K562 (cell line): ENCODE results near the gene POC1B. TPM values are rescaled to one million over a fixed set of nuclear protein-coding genes. Genes with fewer than 3 reads are reported as not detected.

Experiments used
- ATAC-seq: fragments of 200-7000 bp; cut with Tn5 transposase; 3 replicates; pipeline ENCODE4 v1.9.1; 2020; ENCODE audit warnings: moderate library complexity
- BruUV-seq: library from RNA; stranded (reverse); fragments of 400-500 nt; replicated peaks from 2 replicates; lab custom pipeline; 2021; lab: Mats Ljungman, UMichigan
- CTCF ChIA-PET: fragments of 300-600 bp; formaldehyde crosslinking; extraction: SDS; loops from one replicate; lab custom pipeline; 2021; ENCODE audit warnings: low intra/inter-chr PET ratio; lab: Yijun Ruan, JAX
- POLR2A ChIA-PET: fragments of 300-600, 350-650 bp; sonication (Branson Sonifier 250); formaldehyde crosslinking; extraction: SDS; loops from one replicate; lab custom pipeline; 2021; ENCODE audit warnings: antibody characterized with exemption, inconsistent platforms; lab: Yijun Ruan, JAX
- DNase-seq, 4 experiments: peaks; one replicate each; pipeline versions ENCODE4 v3.0.0 to v3.0.0-alpha.2; 2011 to 2018; ENCODE audit warnings: low spot score in 3 of 4, mixed read lengths in 3 of 4; ENCODE audit errors: extremely low read depth in 1 of 4
- FAIRE-seq: peaks from 2 replicates; lab custom pipeline; 2011; peaks lifted over from hg19 to GRCh38; lab: Jason Lieb, UNC
- H2AFZ ChIP-seq: 2 replicates; pipeline ENCODE4 v1.6.0; 2011; ENCODE audit warnings: low read depth, low read length, control low read depth, inconsistent platforms
- H3K27ac ChIP-seq: fragments of 200-600 bp; 3 replicates; pipeline ENCODE4 v1.8.0; 2011; ENCODE audit warnings: low read depth, mild to moderate bottlenecking, control low read depth, inconsistent platforms, low read length, moderate library complexity, mixed read lengths; ENCODE audit errors: extremely low read depth
- H3K27me3 ChIP-seq, 2 experiments: fragments of 300-600 bp in 1 of 2; 2 replicates in 1 of 2; 3 replicates in 1 of 2; pipeline versions ENCODE4 v1.6.0 to v1.8.0; 2011; ENCODE audit warnings: inconsistent platforms in 2 of 2, low read length in 2 of 2, mild to moderate bottlenecking in 1 of 2, mixed read lengths in 1 of 2, moderate library complexity in 1 of 2; ENCODE audit not compliant: control insufficient read depth in 2 of 2, insufficient read depth in 2 of 2
- H3K36me3 ChIP-seq: fragments of 300-600 bp; 3 replicates; pipeline ENCODE4 v1.8.0; 2011; ENCODE audit warnings: mild to moderate bottlenecking, low read length, inconsistent platforms; ENCODE audit not compliant: control insufficient read depth, insufficient read depth
- H3K4me1 ChIP-seq, 2 experiments: fragments of 200-600 bp in 1 of 2; replicated peaks in 1 of 2; 2 replicates in 1 of 2; 3 replicates in 1 of 2; pipeline versions ENCODE4 v1.5.1 to v1.8.0; 2011; ENCODE audit warnings: inconsistent platforms in 2 of 2, low read length in 2 of 2, mild to moderate bottlenecking in 1 of 2, mixed read lengths in 1 of 2, moderate library complexity in 1 of 2; ENCODE audit not compliant: control insufficient read depth in 2 of 2, insufficient read depth in 2 of 2
- H3K4me2 ChIP-seq: 2 replicates; pipeline ENCODE4 v1.6.1; 2011; ENCODE audit warnings: low read length, control low read depth, inconsistent platforms, mixed read lengths; ENCODE audit not compliant: insufficient read depth
- H3K4me3 ChIP-seq: fragments of 200-600 bp; sonication (generic), shearing (Covaris generic); 2 replicates; pipeline ENCODE4 v1.5.1; 2016; ENCODE audit warnings: control low read depth, inconsistent platforms
- H3K79me2 ChIP-seq: fragments of 200-600 bp; 3 replicates; pipeline ENCODE4 v1.8.0; 2011; ENCODE audit warnings: low read length, inconsistent platforms; ENCODE audit not compliant: control insufficient read depth, insufficient read depth
- H3K9ac ChIP-seq, 2 experiments: 2 replicates each; pipeline versions ENCODE4 v1.6.0 to v1.6.1; 2011; ENCODE audit warnings: low read depth in 2 of 2, low read length in 2 of 2, control low read depth in 1 of 2, inconsistent platforms in 1 of 2, mild to moderate bottlenecking in 1 of 2, mixed read lengths in 1 of 2; ENCODE audit not compliant: insufficient read depth in 1 of 2
- H3K9me1 ChIP-seq: one replicate; pipeline ENCODE4 v1.6.0; 2011; ENCODE audit warnings: inconsistent platforms, mild to moderate bottlenecking, low read length, moderate library complexity; ENCODE audit not compliant: control insufficient read depth, insufficient read depth
- H3K9me3 ChIP-seq: replicated peaks from 2 replicates; pipeline ENCODE4 v1.5.1; 2011; ENCODE audit warnings: low read depth, low read length, inconsistent platforms; ENCODE audit not compliant: control insufficient read depth, insufficient read depth
- H4K20me1 ChIP-seq: replicated peaks from 2 replicates; pipeline ENCODE4 v1.6.1; 2011; ENCODE audit warnings: low read length, inconsistent platforms, mixed read lengths; ENCODE audit not compliant: control insufficient read depth, insufficient read depth
- CHAMP1 ChIP-seq: fragments of 450-650 bp; IDR thresholded peaks from 2 replicates; pipeline ENCODE4 v1.6.1; 2016; ENCODE audit warnings: mild to moderate bottlenecking
- CSDE1 ChIP-seq, 2 experiments: fragments of 450-650 bp; IDR thresholded peaks; 2 replicates each; pipeline ENCODE4 v1.6.1; 2016; ENCODE audit warnings: mild to moderate bottlenecking in 1 of 2
- HOMEZ ChIP-seq: fragments of 250-450 bp; sonication (Bioruptor Pico); IDR thresholded peaks from 2 replicates; pipeline ENCODE4 v1.4.0; 2020; ENCODE audit warnings: mild to moderate bottlenecking, moderate library complexity
- HSF4 ChIP-seq: fragments of 250-450 bp; sonication (Bioruptor Pico); IDR thresholded peaks from 2 replicates; pipeline ENCODE4 v2.1.2; 2022; ENCODE audit warnings: mild to moderate bottlenecking, moderate library complexity, borderline replicate concordance
- IRF2 ChIP-seq: sonication (generic); formaldehyde crosslinking; IDR thresholded peaks from 2 replicates; pipeline ENCODE4 v1.8.1; 2022; ENCODE audit warnings: mild to moderate bottlenecking, missing genetic modification reagents
- LCOR ChIP-seq: sonication (generic); formaldehyde crosslinking; IDR thresholded peaks from 2 replicates; pipeline ENCODE4 v1.8.0; 2022; ENCODE audit warnings: mild to moderate bottlenecking, missing genetic modification reagents
- MAFK ChIP-seq: IDR thresholded peaks from 2 replicates; pipeline ENCODE4 v1.6.1; 2011; ENCODE audit warnings: low read length, improper control_type of control experiment
- MTA3 ChIP-seq: fragments of 450-650 bp; formaldehyde crosslinking; IDR thresholded peaks from 2 replicates; pipeline ENCODE4 v1.6.1; 2017; ENCODE audit warnings: mild to moderate bottlenecking, borderline replicate concordance
- SRSF3 ChIP-seq: fragments of 200-400 bp; formaldehyde crosslinking; IDR thresholded peaks from 2 replicates; pipeline ENCODE4 v1.6.1; 2016; ENCODE audit warnings: mild to moderate bottlenecking, low read length, moderate library complexity; ENCODE audit not compliant: insufficient read depth
- TAF9B ChIP-seq: fragments of 450-650 bp; IDR thresholded peaks from 2 replicates; pipeline ENCODE4 v1.6.1; 2018; ENCODE audit warnings: mild to moderate bottlenecking; ENCODE audit not compliant: partially characterized antibody
- ZBTB49 ChIP-seq: sonication (generic); formaldehyde crosslinking; IDR thresholded peaks from 2 replicates; pipeline ENCODE4 v1.8.0; 2022; ENCODE audit warnings: missing genetic modification reagents, mild to moderate bottlenecking, borderline replicate concordance
- ZNF274 ChIP-seq: IDR thresholded peaks from 2 replicates; pipeline ENCODE4 v1.6.1; 2011; ENCODE audit warnings: low read depth, mild to moderate bottlenecking, low read length, moderate library complexity, borderline replicate concordance
- ZNF717 ChIP-seq: fragments of 250-450 bp; sonication (Bioruptor Pico); IDR thresholded peaks from 2 replicates; pipeline ENCODE4 v1.5.0; 2021
- WGBS: fragments of 100-300 bp; shearing (Covaris generic); methylation state at CpG from one replicate; pipeline ENCODE4 v1.1.6; 2016; ENCODE audit warnings: low coverage, mixed read lengths; ENCODE audit not compliant: insufficient coverage; ENCODE audit errors: missing lambda C conversion rate; 5-methylcytosine and 5-hydroxymethylcytosine counted together
- in situ Hi-C: fragments of 300-500 bp; cut with MboI; formaldehyde crosslinking; loops from 4 replicates; pipeline ENCODE4 v1.15.0; 2018; ENCODE audit warnings: inconsistent platforms, mixed read lengths
- intact Hi-C: fragments of 100-400 bp; cut with micrococcal nuclease; formaldehyde crosslinking; loops from 2 replicates; pipeline ENCODE4 v1.14.2; 2022
- polyA plus RNA-seq, 8 experiments: library from polyadenylated mRNA; depleted of rRNA in 4 of 8; stranded (reverse) in 5 of 8; unstranded in 3 of 8; fragments of >200 nt; fragmentation: Nextera tagmentation in 2 of 8; fragmentation: Illumina TruSeq in 1 of 8; extraction: Ambion mirVana in 2 of 8; extraction: Trizol in 1 of 8; gene quantifications; 2 replicates each; pipeline versions ENCODE4 v1.2.1 to v1.2.3, GENCODE V29; 2011 to 2014; ENCODE audit warnings: inconsistent platforms in 1 of 8, missing spikeins in 1 of 8
- total RNA-seq, 7 experiments: library from RNA; depleted of rRNA in 6 of 7; stranded (reverse); fragments of >200 nt in 6 of 7; fragmentation: Illumina TruSeq in 2 of 7; extraction: Trizol in 2 of 7; gene quantifications; 2 replicates each; pipeline versions ENCODE4 v1.2.1 to v1.2.3, GENCODE V29; 2011 to 2021; ENCODE audit warnings: low replicate concordance in 1 of 7

Gene POC1B
- total and polyA plus RNA-seq, 9 of the 15 experiments (the other 6 are each of a cell fraction or from before 2014, with no cell fraction given): 4.5 to 16.1 (median 10.4) TPM

GRCh38 chr12:89392391-89392790 lies 133.5 kb downstream of the POC1B start:
- CTCF ChIA-PET: no interaction called here
- no peak overlapping the region for H3K9ac ChIP-seq

More at GRCh38 chr12:89392391-89392790, 133.5 kb downstream of the POC1B start:
- no TSS peak for BruUV-seq
- no peak overlapping the region for H3K27ac ChIP-seq
- ATAC-seq (no peak), DNase-seq (no peak), FAIRE-seq (no peak)
- intact Hi-C loops: loop anchor here (5.0 kb wide), 2 partner anchors 50 to 70 kb away; no protein-coding TSS in a partner anchor
- peaks cover 2 to 45% of the 10 kb centered on the region in 2 experiments; a peak in 3 of 5 replicates for H3K4me1 ChIP-seq
- POLR2A ChIA-PET: no interaction called here
- H3K9me3 ChIP-seq: no peaks in the 10 kb centered on the region
- in situ Hi-C loops: no loop called here
- H4K20me1 ChIP-seq: no peaks in the 10 kb centered on the region
- no peaks in the 10 kb centered on the region for H3K27me3 ChIP-seq
- no peak overlapping the region for H3K4me3 ChIP-seq
- no peaks in the 10 kb centered on the region for H3K9me1 ChIP-seq
- H2AFZ ChIP-seq: no peak overlapping the region
- no peak for TF ChIP-seq ZBTB49 (CRISPR knock-in tag)
- TF ChIP-seq HSF4 (CRISPR knock-in tag): no peak
- TF ChIP-seq MTA3: no peak
- no peak for TF ChIP-seq TAF9B
- TF ChIP-seq SRSF3: no peak
- no peak for TF ChIP-seq ZNF717 (CRISPR knock-in tag)
- TF ChIP-seq LCOR (CRISPR knock-in tag): no peak
- no peak for TF ChIP-seq ZNF274
- no peak for TF ChIP-seq MAFK
- TF ChIP-seq CHAMP1: no peak
- TF ChIP-seq IRF2 (CRISPR knock-in tag): no peak
- TF ChIP-seq HOMEZ (CRISPR knock-in tag): no peak
- TF ChIP-seq CSDE1 (IDR thresholded peaks at IDR 0.05): no peak
- no peak overlapping the region for H3K4me2 ChIP-seq
- no peaks in the 10 kb centered on the region for H3K79me2 ChIP-seq
- 67% methylated on average over 3 of the region's 3 CpGs for WGBS
- no peaks in the 10 kb centered on the region for H3K36me3 ChIP-seq
